IPS DF 6.9 (cell line): ENCODE results near the gene SLC34A1.
A peak's percentile ranks its signal among the peaks of the same experiment; 100 is the strongest.

Source experiments
- DNase-seq: peaks from one replicate; pipeline ENCODE4 v3.0.0-alpha.2; 2013; ENCODE audit warnings: low read depth, low spot score
- H3K27ac ChIP-seq: one replicate; pipeline ENCODE4 v1.5.1; 2013; ENCODE audit warnings: low read length, control low read depth
- H3K27me3 ChIP-seq: 2 replicates; pipeline ENCODE4 v1.6.1; 2013; ENCODE audit warnings: mild to moderate bottlenecking, low read length; ENCODE audit not compliant: control insufficient read depth, insufficient read depth
- H3K36me3 ChIP-seq: 2 replicates; pipeline ENCODE4 v1.6.1; 2013; ENCODE audit warnings: low read length; ENCODE audit not compliant: control insufficient read depth, insufficient read depth
- H3K4me1 ChIP-seq: 2 replicates; pipeline ENCODE4 v1.6.1; 2013; ENCODE audit warnings: low read length; ENCODE audit not compliant: control insufficient read depth, insufficient read depth
- H3K4me3 ChIP-seq: 2 replicates; pipeline ENCODE4 v1.5.1; 2013; ENCODE audit warnings: mild to moderate bottlenecking, low read length
- H3K9me3 ChIP-seq: 2 replicates; pipeline ENCODE4 v1.6.1; 2013; ENCODE audit warnings: low read length, inconsistent platforms; ENCODE audit not compliant: control insufficient read depth, insufficient read depth
- WGBS: extraction: QIAGEN DNeasy Blood & Tissue Kit; methylation state at CpG from one replicate; pipeline ENCODE4 v1.1.7; 2013; ENCODE audit warnings: mixed read lengths, missing lambda C conversion rate; ENCODE audit not compliant: insufficient read length, insufficient coverage; 5-methylcytosine and 5-hydroxymethylcytosine counted together

The SLC34A1 gene

GRCh38 chr5:177440990-177441780 lies 57.0 kb downstream of the SLC34A1 start:
- 0 out of 2 replicates have a peak, but pooled peaks cover 2% of the 10 kb centered on the region for H3K4me1 ChIP-seq
- no CpG with 5 or more reads among the region's 26 CpGs for WGBS

DNA sequence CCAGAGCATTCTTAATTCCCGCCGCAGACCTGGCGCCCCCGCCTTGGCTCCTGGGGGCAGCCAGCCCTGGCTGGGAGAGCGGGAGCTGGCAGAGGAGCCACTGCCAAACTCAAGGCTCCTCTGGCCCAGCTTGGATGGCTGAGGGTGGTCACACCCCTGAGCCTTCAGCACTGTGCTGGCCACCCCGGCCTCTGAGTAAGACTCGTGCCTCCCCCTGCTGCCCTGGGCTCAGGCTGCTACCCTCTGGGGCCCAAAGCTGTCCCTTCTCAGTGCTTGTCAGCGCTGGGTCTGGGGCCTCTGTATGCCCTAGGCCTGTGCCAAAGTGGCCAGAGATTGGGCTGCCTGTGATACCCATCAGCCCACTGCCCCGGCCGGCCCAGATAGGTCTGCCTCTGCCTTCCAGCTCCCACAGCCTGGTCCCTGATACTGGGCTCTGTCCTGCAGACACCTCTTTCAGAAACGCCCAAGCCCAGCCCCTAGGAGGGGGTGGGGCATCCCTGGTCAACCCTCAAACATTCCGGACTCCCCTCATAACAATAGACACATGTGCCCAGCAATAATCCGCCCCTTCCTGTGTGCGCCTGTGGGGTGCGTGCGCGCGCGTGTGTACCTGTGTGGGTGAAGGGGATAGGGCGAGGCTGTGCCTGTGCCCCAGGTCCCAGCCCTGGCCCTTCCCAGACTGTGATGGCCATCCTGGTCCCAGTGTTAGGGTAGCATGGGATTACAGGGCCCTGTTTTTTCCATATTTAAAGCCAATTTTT lies 58.0 kb downstream of the SLC34A1 start:
- no peak overlapping the region for H3K4me3 ChIP-seq
- H3K27me3 ChIP-seq: 0 out of 2 replicates have a peak, but pooled peaks cover 1% of the 10 kb centered on the region
- no CpG with 5 or more reads among the region's 20 CpGs for WGBS
- DNase-seq: no peak
- 0 out of 2 replicates have a peak, but pooled peaks cover 2% of the 10 kb centered on the region for H3K4me1 ChIP-seq
- peaks cover 4% of the 10 kb centered on the region; the same call in 1 of the 2 replicates for H3K36me3 ChIP-seq
- no peak overlapping the region for H3K27ac ChIP-seq
- no peaks in the 10 kb centered on the region for H3K9me3 ChIP-seq

More at GRCh38 chr5:177440990-177441780, 57.0 kb downstream of the SLC34A1 start:
- 0 out of 2 replicates have a peak, but pooled peaks cover 1% of the 10 kb centered on the region for H3K27me3 ChIP-seq
- no peak overlapping the region; the same call in 1 of the 2 replicates for H3K4me3 ChIP-seq
- H3K27ac ChIP-seq: no peak overlapping the region
- DNase-seq: no peak
- peaks cover 9% of the 10 kb centered on the region; the same call in 1 of the 2 replicates for H3K36me3 ChIP-seq
- no peaks in the 10 kb centered on the region for H3K9me3 ChIP-seq

DNA sequence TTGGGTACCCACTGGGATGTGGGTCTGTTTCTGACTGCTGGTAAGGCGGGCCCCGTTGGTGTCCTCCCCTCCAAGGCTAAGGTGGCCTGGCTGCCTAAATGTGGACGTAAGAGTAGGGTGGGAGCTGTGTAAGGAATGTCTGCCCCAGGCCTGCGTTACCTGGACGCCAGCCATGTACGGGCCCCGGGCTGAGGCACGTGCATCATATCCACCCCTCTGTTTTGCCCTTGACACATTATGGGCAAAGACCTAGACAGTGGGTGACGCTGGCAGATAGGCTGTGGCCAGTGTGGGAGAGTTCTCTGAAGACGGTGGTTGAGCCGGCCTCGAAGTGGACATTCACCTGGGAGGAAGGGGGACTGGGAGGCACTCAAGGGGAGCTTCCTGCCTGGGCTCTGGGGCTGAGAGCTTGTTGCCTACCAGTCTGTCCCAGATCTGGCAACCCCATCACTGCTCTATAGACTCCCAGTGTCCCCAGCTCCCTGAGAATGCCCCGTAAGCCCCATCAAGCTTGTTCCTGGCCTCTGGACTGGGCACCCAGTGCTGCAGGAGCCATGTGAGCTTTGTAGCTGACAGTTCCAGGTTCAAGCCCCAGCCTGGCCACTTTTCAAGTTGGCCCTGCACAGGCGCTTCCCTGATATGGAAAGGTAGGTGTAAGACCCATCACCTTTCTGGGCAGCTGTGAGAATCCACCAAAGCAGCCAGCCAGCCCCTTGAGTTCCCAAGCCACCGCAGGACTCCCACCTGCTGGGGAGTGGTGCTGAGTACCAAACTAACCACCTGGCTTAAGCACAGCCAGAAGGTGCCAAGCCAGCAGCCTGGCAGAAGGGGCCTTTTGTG lies 59.1 kb downstream of the SLC34A1 start:
- DNase-seq: no peak
- H3K9me3 ChIP-seq: no peaks in the 10 kb centered on the region
- peaks cover 4% of the 10 kb centered on the region; the same call in 1 of the 2 replicates for H3K36me3 ChIP-seq
- peaks cover 5% of the 10 kb centered on the region; the same call in 1 of the 2 replicates for H3K4me1 ChIP-seq
- no peak overlapping the region for H3K27ac ChIP-seq
- H3K4me3 ChIP-seq: no peak overlapping the region
- 0 out of 2 replicates have a peak, but pooled peaks cover 1% of the 10 kb centered on the region for H3K27me3 ChIP-seq
- no CpG with 5 or more reads among the region's 15 CpGs for WGBS

- no peak overlapping the region for H3K4me3 ChIP-seq
- peaks cover 4% of the 10 kb centered on the region; the same call in 1 of the 2 replicates for H3K36me3 ChIP-seq
- no peaks in the 10 kb centered on the region for H3K9me3 ChIP-seq
- H3K4me1 ChIP-seq: peaks cover 5% of the 10 kb centered on the region; the same call in 1 of the 2 replicates
- 0 out of 2 replicates have a peak, but pooled peaks cover 1% of the 10 kb centered on the region for H3K27me3 ChIP-seq
- no peak overlapping the region for H3K27ac ChIP-seq
- no peak for DNase-seq
- no CpG with 5 or more reads among the region's 7 CpGs for WGBS
Observed at GRCh38 chr5:177444106-177445051, 60.1 kb downstream of the SLC34A1 start.

GRCh38 chr5:177445052-177445916 lies 61.0 kb downstream of the SLC34A1 start:
- Histone ChIP-seq H3K4me3 (no peak overlapping the region), H3K27ac (no peak overlapping the region), H3K27me3 (0 out of 2 replicates have a peak, but pooled peaks cover 1% of the 10 kb centered on the region), H3K36me3 (peaks cover 4% of the 10 kb centered on the region; the same call in 1 of the 2 replicates), H3K9me3 (no peaks in the 10 kb centered on the region), H3K4me1 (peaks cover 4% of the 10 kb centered on the region; the same call in 1 of the 2 replicates)
- DNase-seq: no peak
- WGBS: no CpG with 5 or more reads among the region's 10 CpGs

DNA sequence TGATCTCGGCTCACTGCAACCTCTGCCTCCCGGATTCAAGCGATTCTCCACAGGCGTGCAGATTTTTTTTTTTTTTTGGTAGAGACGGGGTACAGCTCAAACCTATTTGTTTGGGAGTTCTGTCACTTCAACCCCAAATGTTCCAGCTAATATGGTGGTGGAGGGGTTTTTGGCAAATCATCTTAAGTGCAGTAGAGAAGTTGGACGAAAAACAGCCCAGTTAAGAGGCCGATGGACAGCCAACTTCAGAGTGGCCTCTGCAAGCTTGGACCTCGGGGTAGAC lies 61.6 kb downstream of the SLC34A1 start:
- WGBS: no CpG with 5 or more reads among the region's 8 CpGs
- Histone ChIP-seq H3K27ac (no peak overlapping the region), H3K9me3 (no peaks in the 10 kb centered on the region), H3K4me1 (peaks cover 3% of the 10 kb centered on the region; the same call in 1 of the 2 replicates), H3K36me3 (peaks cover 4% of the 10 kb centered on the region; the same call in 1 of the 2 replicates), H3K27me3 (0 out of 2 replicates have a peak, but pooled peaks cover 1% of the 10 kb centered on the region), H3K4me3 (no peak overlapping the region)
- DNase-seq: no peak

- H3K36me3 ChIP-seq: no peaks in the 10 kb centered on the region; the same call in 1 of the 2 replicates
- DNase-seq: no peak
- peaks cover 3% of the 10 kb centered on the region; the same call in 1 of the 2 replicates for H3K4me1 ChIP-seq
- no peak within 1 kb of the TSS for H3K27ac ChIP-seq
- H3K4me3 ChIP-seq: peak within 1 kb of the TSS; percentile 69; the same call in 1 of the 2 replicates
- H3K27me3 ChIP-seq: 0 out of 2 replicates have a peak, but pooled peaks cover 1% of the 10 kb centered on the region
- H3K9me3 ChIP-seq: no peaks in the 10 kb centered on the region
- WGBS: no CpG with 5 or more reads among the region's 89 CpGs
Observed at GRCh38 chr5:177446200-177447065, 62.2 kb downstream of the SLC34A1 start, which contains the start of gene PRR7. TSS of gene PRR7 (plus strand) at chr5:177446814. CDS start at chr5:177455068, 8,254 bp downstream.

DNA sequence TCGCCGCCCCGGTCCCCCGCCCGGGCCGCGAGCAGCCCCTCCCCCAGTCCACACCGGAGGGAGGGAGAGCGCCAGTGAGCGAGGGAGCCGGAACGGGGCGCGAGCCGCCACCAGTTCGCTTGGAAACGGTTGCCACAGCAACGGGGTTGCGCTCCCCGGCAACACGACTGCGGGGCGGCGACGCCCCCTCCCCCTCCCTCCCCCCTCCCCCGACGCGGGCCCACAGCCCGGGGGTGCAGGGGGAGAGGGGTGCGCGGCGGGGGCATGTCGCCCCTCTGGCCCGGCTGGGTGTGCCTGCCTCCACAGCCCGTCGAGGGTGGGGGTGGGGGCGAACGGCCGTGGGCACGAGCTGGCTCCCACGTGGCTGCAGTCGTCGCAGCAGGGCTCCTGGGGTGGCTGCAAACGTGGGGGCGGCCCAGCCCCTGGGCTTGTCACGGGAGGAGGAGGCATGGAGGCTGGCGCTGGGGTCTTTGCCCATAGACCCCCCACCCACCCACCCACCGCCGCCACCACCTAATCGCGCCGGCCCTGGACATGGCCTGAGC lies 62.9 kb downstream of the SLC34A1 start:
- no peaks in the 10 kb centered on the region for H3K36me3 ChIP-seq
- no peak overlapping the region for H3K27ac ChIP-seq
- DNase-seq: no peak
- 0 out of 2 replicates have a peak, but pooled peaks cover 1% of the 10 kb centered on the region for H3K27me3 ChIP-seq
- no CpG with 5 or more reads among the region's 52 CpGs for WGBS
- peak overlapping the region; percentile 69; the same call in 1 of the 2 replicates for H3K4me3 ChIP-seq
- H3K9me3 ChIP-seq: no peaks in the 10 kb centered on the region
- H3K4me1 ChIP-seq: peaks cover 3% of the 10 kb centered on the region; the same call in 1 of the 2 replicates
